Endodermal cell (in vitro differentiated cells): ENCODE data around the gene EHD4. TPM values are rescaled to one million over a fixed set of nuclear protein-coding genes. Genes with fewer than 3 reads are reported as not detected.

ENCODE experiments used
- DNase-seq: peaks from one replicate; pipeline ENCODE4 v3.0.0-alpha.2; 2017
- H3K27ac ChIP-seq: 2 replicates; pipeline ENCODE4 v1.5.1; 2013; ENCODE audit warnings: mild to moderate bottlenecking, low read depth, low read length, moderate library complexity
- H3K27me3 ChIP-seq: 2 replicates; pipeline ENCODE4 v1.6.1; 2013; ENCODE audit warnings: mild to moderate bottlenecking, low read length, moderate library complexity; ENCODE audit not compliant: insufficient read depth, control insufficient read depth, poor library complexity, severe bottlenecking
- H3K36me3 ChIP-seq: 2 replicates; pipeline ENCODE4 v1.7.0; 2013; ENCODE audit warnings: mild to moderate bottlenecking, low read length, moderate library complexity; ENCODE audit not compliant: control insufficient read depth, insufficient read depth
- H3K4me1 ChIP-seq: one replicate; pipeline ENCODE4 v1.7.0; 2013; ENCODE audit warnings: low read length; ENCODE audit not compliant: control insufficient read depth, insufficient read depth
- H3K4me3 ChIP-seq: 2 replicates; pipeline ENCODE4 v1.5.1; 2013; ENCODE audit warnings: mild to moderate bottlenecking, low read length, moderate library complexity
- H3K9ac ChIP-seq: 2 replicates; pipeline ENCODE4 v1.6.1; 2013; ENCODE audit warnings: mild to moderate bottlenecking, low read length, moderate library complexity; ENCODE audit not compliant: poor library complexity, severe bottlenecking; ENCODE audit errors: extremely low read depth
- H3K9me3 ChIP-seq: 2 replicates; pipeline ENCODE4 v1.6.1; 2013; ENCODE audit warnings: mild to moderate bottlenecking, low read length, moderate library complexity; ENCODE audit not compliant: control insufficient read depth
- H3K27ac Mint-ChIP-seq: 2 replicates; pipeline ENCODE4 v1.8.0; 2020; ENCODE audit warnings: mixed read lengths
- H3K27me3 Mint-ChIP-seq: 2 replicates; pipeline ENCODE4 v1.8.0; 2021; ENCODE audit warnings: mild to moderate bottlenecking, mixed read lengths; ENCODE audit not compliant: insufficient read depth
- H3K36me3 Mint-ChIP-seq: 2 replicates; pipeline ENCODE4 v1.8.0; 2020; ENCODE audit warnings: low read depth, mixed read lengths
- H3K4me1 Mint-ChIP-seq: 2 replicates; pipeline ENCODE4 v1.8.0; 2020; ENCODE audit warnings: mixed read lengths
- H3K4me3 Mint-ChIP-seq: 2 replicates; pipeline ENCODE4 v1.8.0; 2020; ENCODE audit warnings: mild to moderate bottlenecking, moderate library complexity, mixed read lengths
- H3K9me3 Mint-ChIP-seq: 2 replicates; pipeline ENCODE4 v1.8.0; 2020; ENCODE audit warnings: mild to moderate bottlenecking, mixed read lengths
- WGBS, 2 experiments: methylation state at CpG; one replicate each; pipeline versions ENCODE4 v1.1.5 to v1.1.7; 2013; ENCODE audit warnings: missing lambda C conversion rate in 2 of 2, mixed read lengths in 1 of 2; ENCODE audit not compliant: insufficient coverage in 1 of 2, insufficient read length in 1 of 2; 5-methylcytosine and 5-hydroxymethylcytosine counted together
- total RNA-seq, 2 donors: library from RNA; stranded (reverse); fragmentation: NEBNext Ultra II Directional in 1 of 2; extraction: Animal tissue kit (Norgen Biotek cat#: 25700) in 1 of 2; gene quantifications; 2 replicates in 1 of 2; 3 replicates in 1 of 2; pipeline ENCODE4 v1.2.1, GENCODE V29; 2021
- TF ChIP-seq, protein P1 (sequence below): fragments of 200-600 bp; sonication (generic); conservative IDR thresholded peaks from 2 replicates; pipeline ENCODE4 v1.5.0; 2021; ENCODE audit warnings: antibody characterized with exemption, mild to moderate bottlenecking

EHD4 gene
- total RNA-seq, 2 donors from 2014 or later, result 16.9 to 17.3 TPM

DNA sequence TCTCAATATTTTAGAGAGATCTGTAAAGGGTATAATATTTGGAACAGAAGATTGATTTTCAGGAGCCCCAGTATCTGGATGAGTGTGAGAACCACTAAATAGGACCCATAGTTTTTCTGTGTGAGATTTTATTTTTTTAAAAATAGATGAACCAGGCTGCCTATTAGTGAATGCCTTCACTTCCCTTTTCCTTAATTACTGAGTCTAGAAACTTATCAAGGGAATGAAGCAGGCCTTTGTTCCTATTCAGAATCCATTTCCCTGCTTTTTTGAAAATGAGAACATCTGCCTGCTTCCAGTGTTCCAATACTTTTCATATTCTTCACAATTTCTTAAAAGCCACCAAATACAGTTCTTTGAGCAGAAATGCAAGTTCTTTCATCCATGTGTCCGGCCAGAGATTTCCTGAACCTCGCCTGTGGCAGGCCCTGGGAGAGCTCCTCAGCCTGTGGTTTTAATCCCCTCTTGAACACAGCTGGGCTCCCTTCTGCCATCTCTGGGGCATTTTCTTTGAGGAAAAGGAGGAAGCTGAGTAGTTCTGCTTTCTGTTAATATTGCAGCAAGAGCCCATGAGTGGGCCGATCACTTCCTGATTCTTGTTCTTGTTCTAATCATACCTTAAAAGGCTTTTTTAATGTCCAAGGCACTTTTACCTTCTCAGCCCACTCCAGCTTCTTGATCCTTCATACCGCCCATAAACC lies 4.7 kb downstream of the EHD4 start:
- peaks cover 10% of the 10 kb centered on the region for H3K36me3 Mint-ChIP-seq
- H3K9me3 Mint-ChIP-seq, result peaks cover 6% of the 10 kb centered on the region
- H3K27me3 Mint-ChIP-seq, result no peaks in the 10 kb centered on the region
- TF ChIP-seq, protein P1, sequence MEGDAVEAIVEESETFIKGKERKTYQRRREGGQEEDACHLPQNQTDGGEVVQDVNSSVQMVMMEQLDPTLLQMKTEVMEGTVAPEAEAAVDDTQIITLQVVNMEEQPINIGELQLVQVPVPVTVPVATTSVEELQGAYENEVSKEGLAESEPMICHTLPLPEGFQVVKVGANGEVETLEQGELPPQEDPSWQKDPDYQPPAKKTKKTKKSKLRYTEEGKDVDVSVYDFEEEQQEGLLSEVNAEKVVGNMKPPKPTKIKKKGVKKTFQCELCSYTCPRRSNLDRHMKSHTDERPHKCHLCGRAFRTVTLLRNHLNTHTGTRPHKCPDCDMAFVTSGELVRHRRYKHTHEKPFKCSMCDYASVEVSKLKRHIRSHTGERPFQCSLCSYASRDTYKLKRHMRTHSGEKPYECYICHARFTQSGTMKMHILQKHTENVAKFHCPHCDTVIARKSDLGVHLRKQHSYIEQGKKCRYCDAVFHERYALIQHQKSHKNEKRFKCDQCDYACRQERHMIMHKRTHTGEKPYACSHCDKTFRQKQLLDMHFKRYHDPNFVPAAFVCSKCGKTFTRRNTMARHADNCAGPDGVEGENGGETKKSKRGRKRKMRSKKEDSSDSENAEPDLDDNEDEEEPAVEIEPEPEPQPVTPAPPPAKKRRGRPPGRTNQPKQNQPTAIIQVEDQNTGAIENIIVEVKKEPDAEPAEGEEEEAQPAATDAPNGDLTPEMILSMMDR, result no peak
- Histone ChIP-seq H3K36me3 (no peaks in the 10 kb centered on the region), H3K27me3 (no peaks in the 10 kb centered on the region), H3K4me1 (no peaks in the 10 kb centered on the region), H3K9me3 (no peaks in the 10 kb centered on the region), H3K4me3 (no peak overlapping the region), H3K27ac (no peak overlapping the region), H3K9ac (no peak overlapping the region)
- H3K27ac Mint-ChIP-seq, result no peak overlapping the region
- WGBS, 2 experiments, result 87 to 93% methylated on average over 3 to 4 of the region's 4 CpGs
- peaks cover 28% of the 10 kb centered on the region for H3K4me1 Mint-ChIP-seq
- DNase-seq, result peak; percentile 33
- H3K4me3 Mint-ChIP-seq, result no peak overlapping the region

DNA sequence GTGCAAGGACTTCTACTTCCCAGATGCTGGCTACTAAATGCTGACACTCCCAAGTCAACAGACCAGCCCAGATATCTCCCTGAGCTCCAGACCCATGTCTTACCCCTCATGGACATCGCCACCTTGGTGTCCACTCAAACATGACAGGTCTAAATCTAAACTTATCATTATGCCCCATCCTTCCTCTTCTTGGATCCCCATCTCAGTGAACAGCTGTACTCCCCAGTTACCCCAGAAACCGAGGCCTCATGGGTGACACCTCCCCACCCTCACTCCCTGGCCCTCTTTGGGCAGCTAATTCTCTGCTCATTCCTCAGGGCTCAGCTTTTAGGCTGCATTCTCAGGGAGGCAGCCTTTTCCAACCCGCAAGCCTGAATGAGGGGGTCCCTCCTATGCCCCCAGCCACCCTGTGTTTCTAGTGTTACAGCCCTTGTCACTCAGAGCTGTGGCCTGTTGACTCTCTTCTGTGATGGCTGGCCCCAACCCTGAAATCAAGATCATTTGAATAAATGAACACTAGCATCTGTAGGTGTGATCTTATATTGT lies 5.4 kb downstream of the EHD4 start:
- H3K27ac Mint-ChIP-seq, result no peak overlapping the region
- no peak overlapping the region for H3K27ac ChIP-seq

DNA sequence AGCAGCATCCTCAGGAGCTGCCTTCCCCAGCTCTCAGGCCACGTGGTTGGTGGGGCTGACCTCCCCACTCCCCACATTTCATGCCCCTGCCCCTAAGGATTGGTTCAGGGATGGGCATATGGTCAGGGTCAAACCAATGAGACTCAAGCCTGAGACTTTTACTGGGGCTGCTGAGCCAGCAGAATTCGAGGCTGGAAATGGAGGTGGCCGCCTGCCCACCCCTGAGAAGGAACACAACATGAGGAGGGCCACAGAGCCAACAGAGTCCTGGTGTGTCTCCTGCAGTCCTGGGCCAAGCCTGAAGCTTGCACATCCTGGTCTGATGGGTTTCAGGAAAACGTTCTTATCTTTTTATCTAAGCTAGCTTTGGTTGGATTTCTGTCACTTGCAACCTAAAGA lies 5.9 kb downstream of the EHD4 start:
- H3K36me3 Mint-ChIP-seq, result peaks cover 17% of the 10 kb centered on the region
- H3K27me3 Mint-ChIP-seq, result no peaks in the 10 kb centered on the region
- no peak overlapping the region for H3K4me3 Mint-ChIP-seq
- Histone ChIP-seq H3K27ac (no peak overlapping the region), H3K9me3 (no peaks in the 10 kb centered on the region), H3K36me3 (no peaks in the 10 kb centered on the region), H3K4me1 (no peaks in the 10 kb centered on the region), H3K9ac (no peak overlapping the region), H3K27me3 (no peaks in the 10 kb centered on the region), H3K4me3 (no peak overlapping the region)
- H3K4me1 Mint-ChIP-seq, result peaks cover 28% of the 10 kb centered on the region
- TF ChIP-seq, protein P1, result no peak
- H3K9me3 Mint-ChIP-seq, result peaks cover 11% of the 10 kb centered on the region
- H3K27ac Mint-ChIP-seq, result no peak overlapping the region
- WGBS, 2 experiments, result 92 to 94% methylated on average over 2 to 4 of the region's 4 CpGs
- DNase-seq, result peak; percentile 24

More for the DNA sequence above, 5.4 kb downstream of the EHD4 start:
- Histone ChIP-seq H3K9me3 (no peaks in the 10 kb centered on the region), H3K9ac (no peak overlapping the region), H3K4me3 (no peak overlapping the region), H3K36me3 (no peaks in the 10 kb centered on the region), H3K4me1 (no peaks in the 10 kb centered on the region), H3K27me3 (no peaks in the 10 kb centered on the region)
- WGBS, 2 experiments, result 92 to 100% methylated on average over 3 of the region's 3 CpGs
- TF ChIP-seq, protein P1, result no peak
- H3K36me3 Mint-ChIP-seq, result peaks cover 14% of the 10 kb centered on the region
- peak; percentile 36 for DNase-seq
- no peak overlapping the region for H3K4me3 Mint-ChIP-seq
- H3K27me3 Mint-ChIP-seq, result no peaks in the 10 kb centered on the region
- peaks cover 9% of the 10 kb centered on the region for H3K9me3 Mint-ChIP-seq
- peaks cover 28% of the 10 kb centered on the region for H3K4me1 Mint-ChIP-seq
